ENCODE data around the gene ARID3A.

Gene ARID3A

DNA sequence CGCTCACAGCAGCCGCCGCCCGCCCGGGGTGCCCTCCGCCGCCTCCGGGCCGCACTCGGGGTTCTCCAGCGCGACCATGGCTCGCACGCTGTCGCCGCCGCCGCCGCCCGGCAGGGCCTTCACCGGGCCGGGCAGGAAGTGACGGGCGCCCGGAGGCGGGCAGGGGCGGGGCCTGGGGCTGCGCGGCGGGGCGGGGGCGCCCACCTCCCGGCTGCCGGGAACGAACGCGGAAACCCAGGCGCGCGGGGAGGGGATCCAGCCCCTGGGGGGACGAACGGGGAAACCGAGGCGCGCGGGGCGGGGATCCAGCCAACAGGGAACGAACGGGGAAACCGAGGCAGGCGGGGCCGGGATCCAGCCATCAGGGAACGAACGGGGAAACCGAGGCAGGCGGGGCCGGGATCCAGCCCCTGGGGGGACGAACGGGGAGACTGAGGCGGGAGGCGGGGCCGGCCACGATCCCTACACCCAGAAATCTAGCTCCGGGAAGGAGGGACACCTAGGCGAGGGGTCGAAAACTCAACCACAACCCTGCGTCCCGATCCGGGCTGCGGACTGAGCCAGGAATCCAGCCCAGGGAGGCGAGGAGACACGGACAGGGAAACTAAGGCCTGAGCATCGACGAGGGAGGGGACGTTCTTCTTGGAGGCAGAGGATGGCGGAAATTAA lies 12.6 kb upstream of the ARID3A start, which contains the start of gene R3HDM4:
Gene R3HDM4, minus strand, starts transcription at position 140 of the 669 bp plus-strand sequence. Its CDS starts 62 bp downstream, at position 78.
- no peaks in the 10 kb centered on the region for H3K36me3 ChIP-seq (ENCODE audit: low read length)
- H3K79me2 ChIP-seq (ENCODE audit: insufficient read depth, low read length) = no peaks in the 10 kb centered on the region
- peak within 1 kb of the TSS; percentile 70 for H3K9ac ChIP-seq (ENCODE audit: low read length)
- peak within 1 kb of the TSS; percentile 76 for H3K4me2 ChIP-seq (ENCODE audit: low read depth, low read length, poor library complexity, severe bottlenecking)
- peak within 1 kb of the TSS; percentile 94 for H2AFZ ChIP-seq (ENCODE audit: low read depth, low read length, severe bottlenecking)
- H4K20me1 ChIP-seq (ENCODE audit: low read depth, low read length) = no peaks in the 10 kb centered on the region
- H3K9me3 ChIP-seq (ENCODE audit: insufficient read depth, low read length) = no peaks in the 10 kb centered on the region
- H3K27me3 ChIP-seq (ENCODE audit: low read length) = no peaks in the 10 kb centered on the region
- H3K4me3 ChIP-seq (ENCODE audit: insufficient read depth, low read length, poor library complexity, severe bottlenecking) = peak within 1 kb of the TSS; percentile 95
- H3K9me2 ChIP-seq (replicated peaks; ENCODE audit: insufficient read depth, low read length) = no peaks in the 10 kb centered on the region
- no peak within 1 kb of the TSS; the same call in 1 of the 2 replicates for H3K27ac ChIP-seq (ENCODE audit: low read depth, low read length)
- no peaks in the 10 kb centered on the region for H3F3A ChIP-seq (ENCODE audit: insufficient read depth)
- TF ChIP-seq CTCF (IDR thresholded peaks at IDR 0.05; ENCODE audit: insufficient read depth, low read length, poor library complexity, severe bottlenecking) (no peak), EZH2phosphoT487 (conservative IDR thresholded peaks at IDR 0.05; ENCODE audit: low read length) (no peak)

DNA sequence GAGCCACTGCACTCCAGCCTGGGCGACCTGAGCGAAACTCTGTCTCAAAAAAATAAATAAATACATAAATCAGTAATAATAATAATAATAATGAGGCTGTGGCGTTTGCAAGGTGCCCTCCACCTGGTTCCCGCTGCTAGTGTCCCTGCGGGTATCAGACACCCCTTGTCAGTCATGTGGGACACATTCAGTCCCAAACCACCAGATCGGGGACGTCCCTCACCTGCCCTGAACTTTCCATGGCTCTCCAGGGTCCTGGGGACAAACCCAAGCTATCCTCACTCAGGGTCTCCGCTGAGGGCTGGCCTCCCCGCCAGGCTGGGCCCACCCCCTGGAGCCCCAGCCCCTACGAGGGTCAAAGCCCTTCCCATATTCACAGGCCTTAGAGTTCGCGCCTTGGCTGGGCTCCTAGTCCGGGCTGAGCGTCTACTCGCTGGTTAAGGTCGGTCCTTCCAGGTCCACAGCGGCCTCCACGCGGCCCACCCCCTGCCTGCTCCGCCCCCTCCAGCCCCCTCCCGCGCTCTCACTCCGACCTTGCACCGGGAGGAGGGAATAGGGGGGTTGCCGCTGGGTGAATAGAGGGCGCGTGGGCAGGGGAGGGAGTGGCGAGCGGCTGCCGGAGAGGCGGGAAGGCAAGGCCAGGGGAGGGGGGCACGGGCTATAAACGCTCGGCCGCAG lies 9.1 kb upstream of the ARID3A start:
- Histone ChIP-seq H3K9me3 (ENCODE audit: insufficient read depth, low read length) (no peaks in the 10 kb centered on the region), H3F3A (ENCODE audit: insufficient read depth) (peaks cover 4% of the 10 kb centered on the region; the same call in 1 of the 2 replicates), H4K20me1 (ENCODE audit: low read depth, low read length) (no peaks in the 10 kb centered on the region), H3K4me2 (ENCODE audit: low read depth, low read length, poor library complexity, severe bottlenecking) (no peak overlapping the region), H3K9ac (ENCODE audit: low read length) (no peak overlapping the region), H2AFZ (ENCODE audit: low read depth, low read length, severe bottlenecking) (no peak overlapping the region), H3K79me2 (ENCODE audit: insufficient read depth, low read length) (no peaks in the 10 kb centered on the region), H3K36me3 (ENCODE audit: low read length) (no peaks in the 10 kb centered on the region), H3K27me3 (ENCODE audit: low read length) (no peaks in the 10 kb centered on the region), H3K9me2 (replicated peaks; ENCODE audit: insufficient read depth, low read length) (no peaks in the 10 kb centered on the region), H3K27ac (ENCODE audit: low read depth, low read length) (no peak overlapping the region), H3K4me3 (ENCODE audit: insufficient read depth, low read length, poor library complexity, severe bottlenecking) (no peak overlapping the region)
- TF ChIP-seq EZH2phosphoT487 (conservative IDR thresholded peaks at IDR 0.05; ENCODE audit: low read length) = no peak
- TF ChIP-seq CTCF (IDR thresholded peaks at IDR 0.05; ENCODE audit: insufficient read depth, low read length, poor library complexity, severe bottlenecking) = no peak

DNA sequence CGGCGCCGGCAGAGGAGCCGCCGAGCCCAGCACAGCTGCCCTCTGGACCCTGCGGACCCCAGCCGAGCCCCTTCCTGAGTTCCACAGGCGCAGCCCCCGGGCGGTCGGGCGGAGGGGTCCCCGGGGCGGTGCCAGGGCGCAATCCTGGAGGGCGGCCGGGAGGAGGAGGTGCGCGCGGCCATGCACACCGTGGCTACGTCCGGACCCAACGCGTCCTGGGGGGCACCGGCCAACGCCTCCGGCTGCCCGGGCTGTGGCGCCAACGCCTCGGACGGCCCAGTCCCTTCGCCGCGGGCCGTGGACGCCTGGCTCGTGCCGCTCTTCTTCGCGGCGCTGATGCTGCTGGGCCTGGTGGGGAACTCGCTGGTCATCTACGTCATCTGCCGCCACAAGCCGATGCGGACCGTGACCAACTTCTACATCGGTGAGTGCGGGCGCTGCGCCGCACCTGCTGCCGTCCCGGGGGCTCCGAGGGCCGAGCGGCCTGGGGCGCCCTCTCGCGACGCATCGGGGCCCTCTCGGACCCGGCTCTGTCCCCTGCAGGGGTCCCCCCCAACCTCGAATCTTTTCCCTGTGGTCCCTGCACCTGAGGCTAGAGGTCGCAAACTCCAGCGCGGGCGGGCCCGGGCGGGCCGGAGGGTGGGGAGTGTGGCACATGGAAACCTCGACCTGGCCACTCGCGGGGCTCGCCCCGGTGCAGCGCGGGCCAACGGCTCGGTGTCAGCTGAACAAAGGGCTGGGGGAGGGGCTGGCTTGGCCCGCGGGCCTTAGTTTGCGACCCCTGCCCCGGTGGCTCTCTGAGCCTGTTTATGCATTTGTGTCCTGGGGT lies 8.3 kb upstream of the ARID3A start, which contains the start of gene KISS1R:
Gene KISS1R, plus strand, starts transcription at position 11 of the 829 bp plus-strand sequence. Its CDS starts 170 bp downstream, at position 181.
- H3K79me2 ChIP-seq (ENCODE audit: insufficient read depth, low read length) = no peaks in the 10 kb centered on the region
- no peak within 1 kb of the TSS for H3K27ac ChIP-seq (ENCODE audit: low read depth, low read length)
- no peak within 1 kb of the TSS for H2AFZ ChIP-seq (ENCODE audit: low read depth, low read length, severe bottlenecking)
- H3F3A ChIP-seq (ENCODE audit: insufficient read depth) = peaks cover 4% of the 10 kb centered on the region; the same call in 1 of the 2 replicates
- H3K9me3 ChIP-seq (ENCODE audit: insufficient read depth, low read length) = no peaks in the 10 kb centered on the region
- TF ChIP-seq EZH2phosphoT487 (conservative IDR thresholded peaks at IDR 0.05; ENCODE audit: low read length) (no peak), CTCF (IDR thresholded peaks at IDR 0.05; ENCODE audit: insufficient read depth, low read length, poor library complexity, severe bottlenecking) (peak; percentile 44)
- no peak within 1 kb of the TSS for H3K4me2 ChIP-seq (ENCODE audit: low read depth, low read length, poor library complexity, severe bottlenecking)
- H3K9ac ChIP-seq (ENCODE audit: low read length) = no peak within 1 kb of the TSS
- H3K9me2 ChIP-seq (replicated peaks; ENCODE audit: insufficient read depth, low read length) = no peaks in the 10 kb centered on the region
- no peaks in the 10 kb centered on the region for H3K36me3 ChIP-seq (ENCODE audit: low read length)
- H3K27me3 ChIP-seq (ENCODE audit: low read length) = no peaks in the 10 kb centered on the region
- no peaks in the 10 kb centered on the region for H4K20me1 ChIP-seq (ENCODE audit: low read depth, low read length)
- no peak within 1 kb of the TSS for H3K4me3 ChIP-seq (ENCODE audit: insufficient read depth, low read length, poor library complexity, severe bottlenecking)
